SK-N-MC (cell line): ENCODE measurements around the gene ACTL7B.

Source experiments
- DNase-seq: peaks from one replicate; pipeline ENCODE4 v3.0.0-alpha.2; 2011; ENCODE audit warnings: low read depth, low spot score
- H3K27ac ChIP-seq: fragments of 200-600 bp; sonication (generic); 2 replicates; pipeline ENCODE4 v1.5.1; 2016; ENCODE audit warnings: mixed run types
- H3K36me3 ChIP-seq: fragments of 200-600 bp; sonication (generic); 2 replicates; pipeline ENCODE4 v1.6.1; 2017; ENCODE audit warnings: antibody characterized with exemption, low read length, mixed read lengths; ENCODE audit not compliant: insufficient read depth
- H3K4me3 ChIP-seq: fragments of 200-600 bp; sonication (generic); 2 replicates; pipeline ENCODE4 v1.5.1; 2016
- H3K9ac ChIP-seq: fragments of 200-600 bp; sonication (generic); 2 replicates; pipeline ENCODE4 v1.8.0; 2017; ENCODE audit warnings: mixed run types, mixed read lengths; ENCODE audit not compliant: insufficient read length
- H3K9me3 ChIP-seq: fragments of 200-600 bp; sonication (generic); 2 replicates; pipeline ENCODE4 v1.6.1; 2017; ENCODE audit warnings: low read depth, mild to moderate bottlenecking, antibody characterized with exemption, low read length, moderate library complexity, mixed read lengths
- EZH2 ChIP-seq: fragments of 200-600 bp; sonication (generic); IDR thresholded peaks from one replicate; pipeline ENCODE4 v1.6.1; 2017; ENCODE audit warnings: antibody characterized with exemption
- FOXP2 ChIP-seq: optimal IDR thresholded peaks from 2 replicates; pipeline ENCODE3; 2011; ENCODE audit warnings: mild to moderate bottlenecking, moderate library complexity; ENCODE audit not compliant: insufficient read depth; ENCODE audit errors: extremely low read length, control extremely low read depth
- POLR2AphosphoS5 ChIP-seq: IDR thresholded peaks from 2 replicates; pipeline ENCODE4 v1.6.1; 2012; ENCODE audit warnings: mild to moderate bottlenecking, low read depth, low read length, borderline replicate concordance

ACTL7B gene

DNA sequence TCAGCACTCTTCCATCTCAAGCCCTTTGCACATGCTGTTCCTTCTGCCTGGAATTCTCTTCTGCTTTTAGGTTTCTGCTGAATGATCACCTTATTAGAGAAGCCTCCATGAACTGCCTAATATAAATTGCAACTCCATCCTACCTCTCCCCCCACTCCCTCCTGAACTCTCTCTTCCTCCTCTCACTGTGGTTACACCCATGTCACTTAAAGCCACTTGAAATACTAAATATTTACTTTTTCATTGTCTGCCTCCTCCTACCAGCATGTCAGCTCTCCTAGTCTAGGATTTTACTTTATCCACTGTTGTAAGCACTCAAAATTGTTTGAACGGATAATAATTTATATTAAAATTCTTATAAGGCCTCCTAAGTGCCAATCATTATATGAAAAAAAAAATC lies 43.8 kb downstream of the ACTL7B start:
- H3K4me3 ChIP-seq = no peak overlapping the region
- TF ChIP-seq FOXP2 (no peak), POLR2AphosphoS5 (no peak), EZH2 (no peak)
- H3K27ac ChIP-seq = no peak overlapping the region
- no peak for DNase-seq
- H3K9me3 ChIP-seq = no peaks in the 10 kb centered on the region
- no peak overlapping the region for H3K9ac ChIP-seq
- H3K36me3 ChIP-seq = no peaks in the 10 kb centered on the region

DNA sequence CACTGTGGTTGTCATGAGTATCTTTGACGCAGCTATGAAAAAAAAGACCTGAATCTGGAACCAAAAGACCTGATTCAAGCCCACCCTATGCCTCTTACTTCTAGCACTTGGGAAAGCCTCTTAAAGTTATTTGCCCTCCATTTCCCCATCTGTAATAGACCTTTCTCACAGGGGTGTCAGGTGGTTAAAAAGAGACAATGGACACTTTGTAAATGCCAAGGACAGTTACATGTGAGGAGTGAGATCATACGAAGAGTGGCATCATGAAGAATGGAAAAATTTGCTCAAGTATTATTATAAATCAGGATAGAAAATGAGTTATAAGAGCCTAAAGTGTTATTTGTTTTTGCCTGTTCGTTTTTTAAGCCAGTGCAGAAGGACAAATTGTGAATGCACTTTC lies 46.5 kb downstream of the ACTL7B start:
- no peak overlapping the region for H3K9ac ChIP-seq

More for the DNA sequence above, 46.5 kb downstream of the ACTL7B start:
- Histone ChIP-seq H3K9me3 (no peaks in the 10 kb centered on the region), H3K4me3 (no peak overlapping the region), H3K36me3 (no peaks in the 10 kb centered on the region), H3K27ac (no peak overlapping the region)
- no peak for TF ChIP-seq POLR2AphosphoS5
- TF ChIP-seq FOXP2 = no peak
- no peak for TF ChIP-seq EZH2
- DNase-seq = no peak
